Renal cortex interstitium (tissue), 11 donors: Measurements from ENCODE around the gene ADAM30. TPM values are rescaled to one million over a fixed set of nuclear protein-coding genes. Genes with fewer than 3 reads are reported as not detected.

ENCODE experiments used
- DNase-seq, 11 donors: peaks; one replicate each; pipeline ENCODE4 v3.0.0-alpha.2; 2013; ENCODE audit warnings: low read depth in 9 of 11, low spot score in 4 of 11; ENCODE audit errors: extremely low read depth in 1 of 11
- polyA plus RNA-seq, 3 donors: library from polyadenylated mRNA; unstranded; fragments of 120-200 nt; gene quantifications; one replicate each; pipeline ENCODE4 v1.2.1, GENCODE V29; 2013; ENCODE audit not compliant: insufficient read length in 3 of 3

Gene ADAM30
- polyA plus RNA-seq, 3 donors = not detected

- no peak for DNase-seq
Measured at GRCh38 chr1:119911775-119912174, 15.5 kb upstream of the ADAM30 start.

DNA sequence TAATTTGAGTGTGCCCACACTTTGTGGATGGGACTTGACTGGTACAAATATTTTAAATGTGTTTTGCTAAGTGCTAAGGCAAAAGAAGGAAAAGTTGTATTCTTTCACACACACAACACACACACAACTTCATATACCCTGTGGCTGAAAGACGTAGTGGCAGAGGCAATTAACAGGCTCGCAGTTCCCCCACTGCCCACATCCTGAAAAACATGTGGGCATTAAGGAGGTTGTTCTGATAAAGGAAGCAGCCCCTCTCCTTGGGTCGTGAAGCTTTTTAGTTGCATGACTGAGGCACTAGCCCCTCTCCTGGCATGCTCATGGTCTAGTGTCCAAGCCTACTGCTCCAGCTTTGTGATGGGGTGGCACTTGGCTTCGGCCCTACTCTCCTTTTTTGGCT lies 14.3 kb upstream of the ADAM30 start:
- no peak for DNase-seq

DNA sequence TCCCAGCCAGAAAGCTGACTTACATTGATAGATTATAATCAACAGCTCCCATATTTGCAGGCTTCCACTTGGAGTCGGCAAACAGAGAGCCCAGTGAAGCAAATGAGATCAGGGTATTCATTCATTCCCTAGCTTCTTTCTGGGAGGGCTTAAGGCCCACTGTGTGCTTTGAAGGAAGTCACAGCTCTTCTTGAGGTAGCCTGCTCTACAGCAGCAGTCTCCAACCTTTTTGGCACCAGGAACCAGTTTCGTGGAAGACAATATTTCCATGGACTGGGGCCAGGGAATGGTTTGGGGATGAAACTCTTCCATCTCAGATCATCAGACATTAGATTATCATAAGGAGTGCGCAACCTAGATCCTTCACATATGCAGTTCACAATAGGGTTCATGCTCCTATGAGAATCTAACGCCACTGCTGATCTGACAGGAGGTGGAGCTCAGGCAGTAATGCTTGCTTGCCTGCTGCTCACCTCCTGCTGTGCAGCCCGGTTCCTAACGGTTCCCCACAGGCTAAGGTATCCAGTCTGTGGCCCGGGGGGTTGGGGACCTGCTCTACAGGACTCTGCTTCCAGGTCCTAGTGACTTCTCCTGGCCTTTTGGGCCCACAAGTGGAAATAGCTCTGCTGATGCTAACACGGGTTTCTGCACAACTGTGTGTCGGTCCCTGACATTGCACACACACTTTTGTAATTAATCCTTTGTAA lies 13.7 kb upstream of the ADAM30 start:
- DNase-seq = no peak

DNA sequence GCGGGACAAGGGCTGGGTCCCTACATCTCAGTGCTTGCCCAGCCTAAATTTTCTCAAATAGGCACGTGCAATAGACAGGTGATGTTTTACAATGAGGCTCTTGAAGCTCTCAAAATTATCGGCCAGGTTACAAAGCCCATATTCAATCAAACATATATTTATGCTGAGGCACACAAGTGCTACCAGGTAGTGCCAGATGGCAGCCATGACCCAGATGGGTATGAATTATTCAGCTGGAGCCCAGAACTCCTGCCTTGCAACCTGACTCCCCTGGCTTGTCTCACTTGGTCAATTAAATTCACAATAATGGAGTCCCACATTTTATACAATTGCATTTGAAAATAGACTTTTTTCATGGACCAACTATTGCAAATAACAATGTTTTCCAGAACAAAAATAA lies 12.3 kb upstream of the ADAM30 start:
- DNase-seq = no peak

DNA sequence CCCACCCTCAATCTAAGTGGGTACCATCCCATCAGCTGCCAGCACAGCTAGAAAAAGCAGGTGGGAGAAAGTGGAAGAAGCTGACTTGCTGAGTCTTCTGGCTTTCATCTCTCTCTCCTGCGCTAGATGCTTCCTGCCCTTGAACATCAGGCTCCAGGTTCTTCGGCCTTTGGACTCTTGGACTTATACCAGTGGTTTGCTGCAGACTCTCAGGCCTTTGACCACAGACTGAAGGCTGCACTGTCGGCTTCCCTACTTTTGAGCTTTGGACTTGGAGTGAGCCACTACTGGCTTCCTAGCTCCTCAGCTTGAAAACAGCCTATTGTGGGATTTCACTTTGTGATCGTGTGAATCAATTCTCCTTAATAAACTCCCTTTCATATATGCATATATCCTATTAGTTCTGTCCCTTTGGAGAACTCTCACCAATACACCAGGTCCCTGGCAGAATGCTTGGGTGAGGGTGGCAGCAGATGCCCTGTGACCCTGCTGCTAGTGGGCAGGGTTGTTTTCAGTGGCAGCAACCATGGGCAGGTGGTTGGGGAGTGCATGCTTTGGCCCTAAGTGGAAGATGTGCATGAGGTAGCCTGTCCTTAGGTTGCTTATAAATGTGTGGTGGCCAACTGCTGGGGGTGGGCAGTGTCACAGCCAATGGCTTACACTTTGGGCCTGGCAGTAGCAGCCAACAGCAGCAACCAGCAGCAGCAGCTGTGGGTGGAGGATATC lies 10.8 kb upstream of the ADAM30 start:
- no peak for DNase-seq

DNA sequence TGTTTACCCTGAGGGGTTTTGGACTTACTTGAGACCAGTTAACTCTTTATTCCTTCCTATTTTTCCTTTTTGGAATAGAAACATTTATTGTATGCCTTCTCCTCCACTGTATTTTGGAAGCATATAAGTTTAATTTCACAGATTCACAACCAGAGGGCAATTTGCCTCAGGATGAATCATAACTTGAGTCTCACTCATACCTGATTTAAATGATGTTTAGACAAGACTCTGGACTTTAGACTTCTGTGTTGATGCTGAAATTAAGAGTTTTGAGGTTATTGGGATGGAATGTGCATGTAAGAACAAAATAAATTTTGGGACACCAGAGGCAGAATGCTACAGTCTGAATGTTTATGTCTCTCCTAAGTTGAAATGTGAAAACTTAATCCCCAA lies 7.1 kb upstream of the ADAM30 start:
- DNase-seq = no peak

GRCh38 chr1:119902775-119903442 lies 6.6 kb upstream of the ADAM30 start:
- no peak for DNase-seq

- DNase-seq = no peak
Measured at GRCh38 chr1:119898981-119899720, 2.8 kb upstream of the ADAM30 start.

DNA sequence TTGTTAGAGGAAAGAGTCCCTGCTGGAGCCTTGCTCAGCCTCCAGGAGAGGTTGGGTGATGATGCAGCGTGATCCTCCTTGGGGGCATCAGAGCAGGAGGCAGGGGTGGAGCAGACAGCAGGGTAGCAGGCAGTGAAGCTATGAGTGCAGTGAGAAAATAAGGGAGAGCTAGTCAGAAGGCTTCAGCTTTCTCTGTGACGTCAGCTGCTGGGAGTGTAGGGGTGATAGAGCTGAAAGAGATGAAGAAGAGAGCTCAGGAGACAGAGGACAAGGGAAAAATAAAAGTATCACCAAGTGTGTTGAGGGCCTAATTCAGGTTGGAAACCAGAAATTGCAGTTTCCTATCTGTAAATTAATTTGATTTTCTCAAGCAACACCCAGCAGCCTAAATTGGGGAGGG lies 2.2 kb upstream of the ADAM30 start:
- no peak for DNase-seq

GRCh38 chr1:119895102-119895501 lies 1.2 kb downstream of the ADAM30 start:
- DNase-seq = no peak

GRCh38 chr1:119893827-119894700 lies 2.3 kb downstream of the ADAM30 start:
- DNase-seq = no peak

DNA sequence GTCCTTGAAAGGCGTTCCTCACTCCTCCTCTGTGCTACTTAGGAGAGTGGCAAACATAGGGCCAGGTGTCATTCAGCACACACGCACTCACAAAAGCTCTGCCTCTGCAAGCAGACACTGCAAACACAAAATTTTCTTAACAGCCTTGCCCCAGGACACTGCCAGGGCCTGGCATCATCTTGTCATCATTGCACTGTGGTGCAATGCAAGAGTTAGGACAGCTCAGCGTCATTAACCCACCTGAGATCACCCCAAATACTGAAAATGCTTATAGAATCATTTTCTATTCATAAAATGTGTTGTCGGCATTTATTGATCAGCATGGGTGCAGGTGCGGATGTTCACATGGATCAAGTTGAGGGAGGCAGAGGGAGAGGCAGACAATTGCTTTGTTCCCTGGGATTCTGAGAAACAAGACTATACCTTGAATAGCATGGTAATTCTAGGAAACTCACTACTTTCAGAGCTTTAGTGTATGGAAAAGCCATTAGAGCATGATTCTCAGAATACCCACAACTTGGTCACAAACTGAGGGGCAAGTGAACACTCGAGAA lies 3.0 kb downstream of the ADAM30 start:
- DNase-seq = no peak

- DNase-seq = no peak
Measured at GRCh38 chr1:119891386-119891785, 4.9 kb downstream of the ADAM30 start.

DNA sequence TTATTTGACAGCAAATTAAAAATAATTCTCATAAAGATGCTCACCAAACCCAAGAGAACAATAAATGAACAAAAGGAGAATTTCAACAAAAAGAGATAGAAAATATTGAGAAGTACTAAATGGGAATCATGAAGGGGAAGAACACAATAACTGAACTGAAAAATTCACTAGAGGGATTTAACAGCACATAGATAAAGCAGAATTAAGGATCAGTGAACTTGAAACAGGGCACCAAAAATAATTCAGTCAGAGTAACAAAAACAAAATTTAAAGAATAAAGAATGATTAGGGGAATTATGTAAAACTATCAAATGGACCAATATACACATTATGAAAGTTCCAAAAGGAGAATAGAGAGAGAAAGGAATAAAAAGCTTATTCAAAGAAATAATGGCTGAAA lies 7.8 kb downstream of the ADAM30 start:
- no peak for DNase-seq

DNA sequence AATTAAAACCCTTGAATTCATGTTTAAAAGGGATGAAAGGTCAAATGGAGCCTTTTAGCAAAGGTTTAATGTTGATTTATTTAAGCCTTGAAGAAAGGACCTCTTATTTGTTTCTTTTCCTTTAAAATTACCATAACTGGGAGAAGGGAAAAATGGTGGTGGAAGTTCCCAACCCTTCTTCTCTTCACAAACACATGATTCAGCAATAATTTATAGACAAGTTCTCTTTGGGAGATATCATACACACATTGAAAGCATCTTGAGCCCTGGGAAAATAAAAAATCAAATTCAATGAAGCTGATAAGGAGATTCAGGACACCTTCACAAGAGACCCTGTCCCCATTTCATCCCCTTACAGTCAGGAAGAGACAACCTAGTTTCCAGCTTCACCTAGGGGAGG lies 8.9 kb downstream of the ADAM30 start:
- no peak for DNase-seq

GRCh38 chr1:119885903-119886783 lies 10.2 kb downstream of the ADAM30 start:
- no peak for DNase-seq

- no peak for DNase-seq
Measured at GRCh38 chr1:119884711-119885110, 11.6 kb downstream of the ADAM30 start.

DNA sequence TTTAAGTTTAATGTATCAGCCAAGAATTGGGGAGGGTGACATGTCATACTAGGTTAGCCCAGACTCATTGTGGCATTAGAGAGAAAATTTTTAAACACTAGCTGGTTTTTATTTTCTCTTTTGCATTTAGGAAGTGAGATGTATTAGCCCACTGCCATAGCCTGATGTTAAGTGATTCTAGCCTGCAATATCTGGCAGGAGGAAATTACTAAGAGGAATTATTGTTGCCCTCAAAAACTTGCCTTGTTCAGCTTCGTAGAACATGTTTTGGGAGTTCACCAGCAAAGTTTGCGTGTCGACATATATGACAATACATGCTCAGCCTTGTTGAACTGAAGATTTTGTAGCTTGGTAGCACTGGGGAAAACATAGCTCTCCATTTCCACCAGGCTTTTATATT lies 12.5 kb downstream of the ADAM30 start:
- no peak for DNase-seq
